Fibroblast of mammary gland (primary cell): ENCODE results near the gene IL10RA.
"Not testable (repeated sequence)": the region's sequence is repeated elsewhere in the genome, so short reads cannot be mapped to it uniquely, and the experiment has no call there.

ENCODE experiments used
- DNase-seq: peaks from one replicate; pipeline ENCODE4 v3.0.0-alpha.2; 2010; ENCODE audit warnings: low read depth
- H3K4me3 ChIP-seq: 2 replicates; pipeline ENCODE4 v1.5.1; 2011; ENCODE audit warnings: low read depth, mild to moderate bottlenecking, low read length, moderate library complexity; ENCODE audit not compliant: control insufficient read depth
- CTCF ChIP-seq: conservative IDR thresholded peaks from 2 replicates; pipeline ENCODE4 v1.5.1; 2011; ENCODE audit warnings: low read depth, low read length, inconsistent platforms; ENCODE audit not compliant: control insufficient read depth, insufficient read depth

IL10RA gene

GRCh38 chr11:117973503-117973860 is 12.7 kb upstream of the IL10RA start:
- DNase-seq: no peak
- H3K4me3 ChIP-seq: no peak overlapping the region
- TF ChIP-seq CTCF: no peak

GRCh38 chr11:117976445-117976844 is 9.7 kb upstream of the IL10RA start:
- no peak for TF ChIP-seq CTCF
- no peak overlapping the region for H3K4me3 ChIP-seq
- no peak for DNase-seq

- TF ChIP-seq CTCF: no peak
- H3K4me3 ChIP-seq: no peak overlapping the region
- DNase-seq: no peak
Observed at GRCh38 chr11:117977029-117977428, 9.2 kb upstream of the IL10RA start.

GRCh38 chr11:117977612-117978264 is 8.5 kb upstream of the IL10RA start:
- H3K4me3 ChIP-seq, DNase-seq: not testable (repeated sequence)

- DNase-seq: not testable (repeated sequence)
Observed at GRCh38 chr11:117978291-117978910, 7.8 kb upstream of the IL10RA start.

GRCh38 chr11:117978991-117979390 is 7.2 kb upstream of the IL10RA start:
- no peak overlapping the region for H3K4me3 ChIP-seq
- no peak for DNase-seq
- TF ChIP-seq CTCF: no peak

More at GRCh38 chr11:117978291-117978910, 7.8 kb upstream of the IL10RA start:
- not testable (repeated sequence) for H3K4me3 ChIP-seq

- DNase-seq: no peak
- no peak overlapping the region for H3K4me3 ChIP-seq
- TF ChIP-seq CTCF: no peak
Observed at GRCh38 chr11:117979481-117980211, 6.5 kb upstream of the IL10RA start.
